ENCODE measurements around the gene TMEM72.

GRCh38 chr10:44959247-44960087 lies 48.3 kb downstream of the TMEM72 start, which contains the start of gene RASSF4:
- TF ChIP-seq, protein P1, sequence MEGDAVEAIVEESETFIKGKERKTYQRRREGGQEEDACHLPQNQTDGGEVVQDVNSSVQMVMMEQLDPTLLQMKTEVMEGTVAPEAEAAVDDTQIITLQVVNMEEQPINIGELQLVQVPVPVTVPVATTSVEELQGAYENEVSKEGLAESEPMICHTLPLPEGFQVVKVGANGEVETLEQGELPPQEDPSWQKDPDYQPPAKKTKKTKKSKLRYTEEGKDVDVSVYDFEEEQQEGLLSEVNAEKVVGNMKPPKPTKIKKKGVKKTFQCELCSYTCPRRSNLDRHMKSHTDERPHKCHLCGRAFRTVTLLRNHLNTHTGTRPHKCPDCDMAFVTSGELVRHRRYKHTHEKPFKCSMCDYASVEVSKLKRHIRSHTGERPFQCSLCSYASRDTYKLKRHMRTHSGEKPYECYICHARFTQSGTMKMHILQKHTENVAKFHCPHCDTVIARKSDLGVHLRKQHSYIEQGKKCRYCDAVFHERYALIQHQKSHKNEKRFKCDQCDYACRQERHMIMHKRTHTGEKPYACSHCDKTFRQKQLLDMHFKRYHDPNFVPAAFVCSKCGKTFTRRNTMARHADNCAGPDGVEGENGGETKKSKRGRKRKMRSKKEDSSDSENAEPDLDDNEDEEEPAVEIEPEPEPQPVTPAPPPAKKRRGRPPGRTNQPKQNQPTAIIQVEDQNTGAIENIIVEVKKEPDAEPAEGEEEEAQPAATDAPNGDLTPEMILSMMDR (IDR thresholded peaks at IDR 0.05), result no peak
- TF ChIP-seq POLR2AphosphoS5 (IDR thresholded peaks at IDR 0.05) (peak; percentile 74 to 92 (median 88)), POLR2A (IDR thresholded peaks at IDR 0.05) (peak; percentile 74)

Data from breast epithelium (tissue), 3 donors.